Type B pancreatic cell (in vitro differentiated cells): ENCODE measurements around the gene TULP4. TPM values are rescaled to one million over a fixed set of nuclear protein-coding genes. Genes with fewer than 3 reads are reported as not detected.
"Not testable (repeated sequence)": the region's sequence is repeated elsewhere in the genome, so short reads cannot be mapped to it uniquely, and the experiment has no call there.

ENCODE experiments used
- DNase-seq: peaks from one replicate; pipeline ENCODE4 v3.0.0; 2021; ENCODE audit warnings: mixed read lengths; ENCODE audit not compliant: unreplicated experiment; ENCODE audit errors: extremely low spot score
- H3K27ac Mint-ChIP-seq: 2 replicates; pipeline ENCODE4 v1.8.0; 2021; ENCODE audit warnings: mild to moderate bottlenecking, mixed read lengths
- H3K27me3 Mint-ChIP-seq: 2 replicates; pipeline ENCODE4 v1.8.0; 2021; ENCODE audit warnings: mixed read lengths
- H3K36me3 Mint-ChIP-seq: 2 replicates; pipeline ENCODE4 v1.8.0; 2021; ENCODE audit warnings: mixed read lengths
- H3K4me1 Mint-ChIP-seq: one replicate; pipeline ENCODE4 v1.8.0; 2021; ENCODE audit warnings: mixed read lengths; ENCODE audit not compliant: unreplicated experiment
- H3K4me3 Mint-ChIP-seq: 2 replicates; pipeline ENCODE4 v1.8.0; 2021; ENCODE audit warnings: mild to moderate bottlenecking, mixed read lengths
- H3K9me3 Mint-ChIP-seq: 2 replicates; pipeline ENCODE4 v1.8.0; 2021; ENCODE audit warnings: mixed read lengths
- total RNA-seq: library from RNA; stranded (reverse); gene quantifications from 2 replicates; pipeline ENCODE4 v1.2.1, GENCODE V29; 2021; ENCODE audit warnings: low replicate concordance
- TF ChIP-seq, protein P1 (sequence below): fragments of 200-600 bp; sonication (generic); conservative IDR thresholded peaks from 2 replicates; pipeline ENCODE4 v1.5.0; 2021; ENCODE audit warnings: antibody characterized with exemption, mild to moderate bottlenecking

TULP4 gene
- total RNA-seq, 1 donor from 2014 or later: 109 TPM

GRCh38 chr6:158519761-158520160 is 207.5 kb downstream of the TULP4 start:
- no peaks in the 10 kb centered on the region for H3K36me3 Mint-ChIP-seq
- TF ChIP-seq, protein P1, sequence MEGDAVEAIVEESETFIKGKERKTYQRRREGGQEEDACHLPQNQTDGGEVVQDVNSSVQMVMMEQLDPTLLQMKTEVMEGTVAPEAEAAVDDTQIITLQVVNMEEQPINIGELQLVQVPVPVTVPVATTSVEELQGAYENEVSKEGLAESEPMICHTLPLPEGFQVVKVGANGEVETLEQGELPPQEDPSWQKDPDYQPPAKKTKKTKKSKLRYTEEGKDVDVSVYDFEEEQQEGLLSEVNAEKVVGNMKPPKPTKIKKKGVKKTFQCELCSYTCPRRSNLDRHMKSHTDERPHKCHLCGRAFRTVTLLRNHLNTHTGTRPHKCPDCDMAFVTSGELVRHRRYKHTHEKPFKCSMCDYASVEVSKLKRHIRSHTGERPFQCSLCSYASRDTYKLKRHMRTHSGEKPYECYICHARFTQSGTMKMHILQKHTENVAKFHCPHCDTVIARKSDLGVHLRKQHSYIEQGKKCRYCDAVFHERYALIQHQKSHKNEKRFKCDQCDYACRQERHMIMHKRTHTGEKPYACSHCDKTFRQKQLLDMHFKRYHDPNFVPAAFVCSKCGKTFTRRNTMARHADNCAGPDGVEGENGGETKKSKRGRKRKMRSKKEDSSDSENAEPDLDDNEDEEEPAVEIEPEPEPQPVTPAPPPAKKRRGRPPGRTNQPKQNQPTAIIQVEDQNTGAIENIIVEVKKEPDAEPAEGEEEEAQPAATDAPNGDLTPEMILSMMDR: no peak
- no peak for DNase-seq
- H3K27me3 Mint-ChIP-seq: peaks cover 9% of the 10 kb centered on the region
- H3K9me3 Mint-ChIP-seq: peaks cover under 1% of the 10 kb centered on the region
- H3K4me3 Mint-ChIP-seq: no peak overlapping the region
- no peak overlapping the region for H3K27ac Mint-ChIP-seq
- peaks cover 11% of the 10 kb centered on the region for H3K4me1 Mint-ChIP-seq

- not testable (repeated sequence) for H3K27me3 Mint-ChIP-seq, H3K27ac Mint-ChIP-seq, H3K9me3 Mint-ChIP-seq, H3K4me3 Mint-ChIP-seq, DNase-seq, H3K36me3 Mint-ChIP-seq
- peaks cover 11% of the 10 kb centered on the region for H3K4me1 Mint-ChIP-seq
Measured at GRCh38 chr6:158520975-158521374, 208.7 kb downstream of the TULP4 start.

- Mint-ChIP-seq H3K27ac (no peak overlapping the region), H3K9me3 (peaks cover 10% of the 10 kb centered on the region), H3K4me1 (peaks cover 11% of the 10 kb centered on the region), H3K36me3 (no peaks in the 10 kb centered on the region), H3K27me3 (peaks cover 9% of the 10 kb centered on the region), H3K4me3 (no peak overlapping the region)
- DNase-seq: no peak
- TF ChIP-seq, protein P1: no peak
Measured at GRCh38 chr6:158521759-158522158, 209.5 kb downstream of the TULP4 start.

GRCh38 chr6:158522616-158523015 is 210.4 kb downstream of the TULP4 start:
- Mint-ChIP-seq H3K4me3 (no peak overlapping the region), H3K36me3 (no peaks in the 10 kb centered on the region), H3K4me1 (peaks cover 9% of the 10 kb centered on the region), H3K27me3 (peaks cover 7% of the 10 kb centered on the region), H3K9me3 (peaks cover 14% of the 10 kb centered on the region), H3K27ac (no peak overlapping the region)
- TF ChIP-seq, protein P1: no peak
- DNase-seq: no peak

DNA sequence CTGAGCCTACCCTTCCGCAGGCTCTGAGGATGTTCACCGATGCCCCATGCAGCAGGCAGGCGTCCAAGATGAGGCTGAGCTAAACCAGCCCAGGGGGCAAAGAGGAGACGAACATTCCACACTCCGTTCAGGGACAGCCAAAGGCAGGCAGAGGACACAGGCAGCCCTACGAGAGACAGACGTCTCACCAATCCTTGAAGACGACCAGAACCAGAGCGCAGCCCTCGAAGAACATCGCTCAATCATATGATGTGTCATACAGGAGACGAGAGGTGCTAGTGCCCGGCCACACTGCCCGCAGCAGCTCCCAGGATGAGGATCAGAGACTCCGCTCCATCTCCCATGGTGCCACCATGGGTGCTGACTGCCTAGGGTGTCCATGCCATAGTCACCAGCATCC is 212.0 kb downstream of the TULP4 start:
- Mint-ChIP-seq H3K4me1 (no peaks in the 10 kb centered on the region), H3K27ac (no peak overlapping the region), H3K4me3 (no peak overlapping the region), H3K27me3 (no peaks in the 10 kb centered on the region), H3K9me3 (peaks cover 14% of the 10 kb centered on the region), H3K36me3 (no peaks in the 10 kb centered on the region)
- DNase-seq: no peak
- TF ChIP-seq, protein P1: no peak

DNA sequence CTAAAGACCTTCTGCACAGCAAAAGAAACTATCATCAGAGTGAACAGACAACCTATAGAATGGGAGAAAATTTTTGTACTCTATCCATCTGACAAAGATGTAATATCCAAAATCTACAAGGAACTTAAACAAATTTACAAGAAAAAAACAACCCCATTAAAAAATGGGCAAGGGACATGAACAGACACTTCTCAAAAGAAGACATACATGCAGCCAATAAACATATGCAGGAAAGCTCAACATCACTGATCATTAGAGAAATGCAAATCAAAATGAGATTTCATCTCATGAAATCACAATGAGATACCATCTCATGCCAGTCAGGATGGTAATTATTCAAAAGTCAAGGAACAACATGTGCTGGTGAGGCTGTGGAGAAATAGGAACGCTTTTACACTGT is 215.6 kb downstream of the TULP4 start:
- not testable (repeated sequence) for DNase-seq
- H3K9me3 Mint-ChIP-seq: peaks cover 14% of the 10 kb centered on the region

DNA sequence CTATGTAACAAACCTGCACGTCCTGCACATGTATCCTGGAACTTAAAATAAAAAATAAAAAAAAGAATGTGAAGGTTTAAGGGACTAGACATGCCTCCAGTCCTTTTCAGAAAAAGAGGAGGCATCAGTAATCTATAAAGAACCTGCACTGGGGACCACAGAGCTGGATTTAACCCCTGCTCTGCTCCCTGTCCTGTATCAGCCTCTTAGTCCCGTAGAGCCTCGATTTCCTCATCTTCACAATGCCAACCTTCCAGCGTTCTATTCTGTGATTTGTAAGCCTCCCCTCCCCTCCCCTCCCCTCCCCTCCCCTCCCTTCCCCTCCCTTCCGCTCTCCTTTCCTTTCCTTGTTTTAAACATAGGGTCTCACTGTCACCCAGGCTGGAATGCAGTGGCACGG is 216.6 kb downstream of the TULP4 start:
- DNase-seq: no peak
- Mint-ChIP-seq H3K27ac (no peak overlapping the region), H3K27me3 (peaks cover 10% of the 10 kb centered on the region), H3K4me1 (no peaks in the 10 kb centered on the region), H3K4me3 (no peak overlapping the region), H3K36me3 (no peaks in the 10 kb centered on the region), H3K9me3 (peaks cover 14% of the 10 kb centered on the region)
- TF ChIP-seq, protein P1: no peak

More for the DNA sequence above, 215.6 kb downstream of the TULP4 start:
- not testable (repeated sequence) for H3K36me3 Mint-ChIP-seq, H3K27ac Mint-ChIP-seq, H3K4me3 Mint-ChIP-seq, H3K4me1 Mint-ChIP-seq, H3K27me3 Mint-ChIP-seq
